H1 (cell line): ENCODE data around the gene PPP1R14B.

Experiments
- CEBPB ChIP-seq: IDR thresholded peaks from 2 replicates; pipeline ENCODE4 v1.6.1; 2012; ENCODE audit warnings: low read depth, low read length
- EZH2 ChIP-seq: fragments of 200-600 bp; sonication (generic); IDR thresholded peaks from 2 replicates; pipeline ENCODE4 v1.7.1; 2012; ENCODE audit warnings: low read depth, mild to moderate bottlenecking, moderate library complexity, low read length, inconsistent platforms; ENCODE audit not compliant: severe bottlenecking
- TF ChIP-seq, protein P1 (sequence below): IDR thresholded peaks from 2 replicates; pipeline ENCODE4 v1.6.1; 2012; ENCODE audit warnings: inconsistent platforms

DNA sequence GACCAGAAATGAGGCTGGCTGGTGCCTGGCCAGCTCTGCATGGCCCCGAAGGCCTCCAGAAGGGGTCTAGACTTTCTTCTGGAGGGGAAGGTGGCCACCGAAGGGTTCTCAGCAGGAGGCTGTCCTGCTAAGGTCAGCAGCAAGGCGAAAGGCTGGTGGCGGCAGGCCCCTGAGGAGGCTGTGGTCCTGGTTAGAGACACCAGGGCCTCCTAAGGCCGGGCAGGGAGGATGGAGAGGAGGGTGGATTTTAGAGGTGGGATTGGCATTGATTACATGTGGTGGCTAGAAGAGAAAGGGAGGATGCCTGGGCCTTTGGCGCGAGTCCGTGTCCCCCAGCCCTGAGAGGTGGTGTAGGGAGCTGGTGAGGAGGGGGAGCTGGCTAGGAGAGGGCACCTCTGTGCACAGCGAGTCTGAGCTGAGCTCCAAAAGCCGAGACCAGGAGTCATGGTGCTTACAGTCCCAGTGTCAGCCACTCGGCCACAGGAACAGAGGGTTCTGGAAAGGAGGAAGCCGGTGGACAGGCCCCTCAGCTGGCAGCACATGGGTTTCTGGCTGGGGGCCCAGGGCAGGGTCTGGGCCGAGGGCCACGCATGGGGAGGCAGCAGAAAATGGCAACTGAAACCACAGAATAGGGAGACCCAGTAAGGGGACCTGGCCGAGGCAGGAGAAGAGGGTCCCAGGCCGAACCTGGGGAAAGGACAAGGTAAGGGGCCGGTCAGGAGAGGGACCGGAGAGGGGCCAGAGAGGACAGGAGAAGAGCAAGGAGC is 37.8 kb downstream of the PPP1R14B start:
- TF ChIP-seq, protein P1, sequence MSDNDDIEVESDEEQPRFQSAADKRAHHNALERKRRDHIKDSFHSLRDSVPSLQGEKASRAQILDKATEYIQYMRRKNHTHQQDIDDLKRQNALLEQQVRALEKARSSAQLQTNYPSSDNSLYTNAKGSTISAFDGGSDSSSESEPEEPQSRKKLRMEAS: no peak
- TF ChIP-seq CEBPB (no peak), EZH2 (no peak)
